ENCODE results near the gene DLGAP4. TPM values are rescaled to one million over a fixed set of nuclear protein-coding genes. Genes with fewer than 3 reads are reported as not detected.
A peak's percentile ranks its signal among the peaks of the same experiment; 100 is the strongest.

The DLGAP4 gene
- total and polyA plus RNA-seq, 2 of the 13 experiments (the other 11 are each of a cell fraction or from before 2014, with no cell fraction given) = 15.2 to 26.7 TPM

- TF ChIP-seq FOXO4 (CRISPR knock-in tag; conservative IDR thresholded peaks at IDR 0.05) = no peak
- no peak for TF ChIP-seq ZNF678 (CRISPR knock-in tag; IDR thresholded peaks at IDR 0.05)
- no peak for TF ChIP-seq FOXO1 (CRISPR knock-in tag; IDR thresholded peaks at IDR 0.05)
- no peak for TF ChIP-seq TCF12 (IDR thresholded peaks at IDR 0.05)
- TF ChIP-seq TCF12 (CRISPR knock-in tag; IDR thresholded peaks at IDR 0.05) = no peak
- no peak for TF ChIP-seq NCOR1 (IDR thresholded peaks at IDR 0.05; ENCODE audit: borderline replicate concordance, low read length)
- no peak for TF ChIP-seq ARNT2 (CRISPR knock-in tag; IDR thresholded peaks at IDR 0.05; ENCODE audit: low read depth)
- peak; percentile 63; the same call in 1 of the 2 replicates for TF ChIP-seq ZNF605 (CRISPR knock-in tag; IDR thresholded peaks at IDR 0.05)
- TF ChIP-seq MTF2 (CRISPR knock-in tag; IDR thresholded peaks at IDR 0.05; ENCODE audit: borderline replicate concordance) = no peak
- peak in 1 of 2 experiments; percentile 3; a peak in 2 of 4 replicates for TF ChIP-seq POLR2A (IDR thresholded peaks at IDR 0.05; ENCODE audit: insufficient read depth in 1 of 2, low read depth in 2 of 2, low read length in 2 of 2)
- TF ChIP-seq SP2 (CRISPR knock-in tag; IDR thresholded peaks at IDR 0.05) = no peak
- no peak for TF ChIP-seq IRX3 (CRISPR knock-in tag; IDR thresholded peaks at IDR 0.05; ENCODE audit: borderline replicate concordance, low read depth)
- no peak for TF ChIP-seq TARDBP (CRISPR knock-in tag; IDR thresholded peaks at IDR 0.05)
- 0 out of 2 replicates have a peak, but pooled peaks have one; percentile 10 for TF ChIP-seq GATAD1 (CRISPR knock-in tag; IDR thresholded peaks at IDR 0.05)
- 0 out of 2 replicates have a peak, but pooled peaks have one; percentile 32 for TF ChIP-seq ZFY (CRISPR knock-in tag; IDR thresholded peaks at IDR 0.05)
- no peak for TF ChIP-seq MAZ (IDR thresholded peaks at IDR 0.05; ENCODE audit: borderline replicate concordance, low read depth, low read length)
- no peak for TF ChIP-seq MAZ (CRISPR knock-in tag; IDR thresholded peaks at IDR 0.05; ENCODE audit: low read depth)
- no peak for TF ChIP-seq NFIC (IDR thresholded peaks at IDR 0.05; ENCODE audit: low read length)
- TF ChIP-seq MXD4 (CRISPR knock-in tag; IDR thresholded peaks at IDR 0.05) = no peak
- TF ChIP-seq ZNF546 (CRISPR knock-in tag; conservative IDR thresholded peaks at IDR 0.05) = no peak
- TF ChIP-seq CREB3 (CRISPR knock-in tag; IDR thresholded peaks at IDR 0.05) = no peak
- no peak for TF ChIP-seq CBX5 (CRISPR knock-in tag; IDR thresholded peaks at IDR 0.05; ENCODE audit: borderline replicate concordance)
- TF ChIP-seq HOXA3 (CRISPR knock-in tag; IDR thresholded peaks at IDR 0.05) = no peak
- TF ChIP-seq AHR (CRISPR knock-in tag; IDR thresholded peaks at IDR 0.05) = no peak
- TF ChIP-seq PRMT3 (CRISPR knock-in tag; IDR thresholded peaks at IDR 0.05; ENCODE audit: borderline replicate concordance, low read depth) = no peak
- TF ChIP-seq RORA (CRISPR knock-in tag; IDR thresholded peaks at IDR 0.05) = no peak
- no peak for TF ChIP-seq ZNF704 (CRISPR knock-in tag; IDR thresholded peaks at IDR 0.05; ENCODE audit: borderline replicate concordance)
- no peak for TF ChIP-seq SMAD3 (CRISPR knock-in tag; IDR thresholded peaks at IDR 0.05)
- TF ChIP-seq TBL1XR1 (IDR thresholded peaks at IDR 0.05; ENCODE audit: borderline replicate concordance, low read length, partially characterized antibody) = no peak
Measured at GRCh38 chr20:36461600-36462439, 155.7 kb downstream of the DLGAP4 start (continued).

All from HepG2 (cell line).